Panc1 (cell line): ENCODE measurements around the gene MICAL2.
A peak's percentile ranks its signal among the peaks of the same experiment; 100 is the strongest.

ENCODE experiments used
- CTCF ChIP-seq: fragments of 450-650 bp; IDR thresholded peaks from 2 replicates; pipeline ENCODE4 v1.5.1; 2017; ENCODE audit warnings: mild to moderate bottlenecking
- POLR2AphosphoS5 ChIP-seq: IDR thresholded peaks from 2 replicates; pipeline ENCODE4 v1.6.1; 2012; ENCODE audit warnings: mild to moderate bottlenecking, low read depth, low read length, moderate library complexity
- REST ChIP-seq, 2 experiments: IDR thresholded peaks; 2 replicates each; pipeline ENCODE4 v1.6.1; 2011 to 2012; ENCODE audit warnings: low read depth in 2 of 2, control low read depth in 1 of 2, low read length in 1 of 2, mild to moderate bottlenecking in 1 of 2, moderate library complexity in 1 of 2; ENCODE audit not compliant: insufficient read depth in 1 of 2
- SIN3A ChIP-seq: IDR thresholded peaks from 2 replicates; pipeline ENCODE4 v1.6.1; 2012; ENCODE audit warnings: low read depth, mild to moderate bottlenecking, low read length, moderate library complexity, borderline replicate concordance; ENCODE audit not compliant: insufficient read depth
- TCF7L2 ChIP-seq: IDR thresholded peaks from 2 replicates; pipeline ENCODE4 v1.6.1; 2011; ENCODE audit warnings: mild to moderate bottlenecking, low read depth, low read length, inconsistent platforms

GRCh38 chr11:12079726-12080556, 30.4 kb upstream of the MICAL2 start:
- TF ChIP-seq POLR2AphosphoS5: no peak
- TF ChIP-seq CTCF: no peak
- no peak for TF ChIP-seq REST (IDR thresholded peaks at IDR 0.05; ENCODE audit: insufficient read depth in 1 of 2, low read depth in 2 of 2, low read length in 1 of 2)
- 0 out of 2 replicates have a peak, but pooled peaks have one; percentile 32 for TF ChIP-seq TCF7L2
- TF ChIP-seq SIN3A: no peak
